HG02852 (cell line): Measurements from ENCODE around the gene CRTC3.
"Not testable (repeated sequence)": the region's sequence is repeated elsewhere in the genome, so short reads cannot be mapped to it uniquely, and the experiment has no call there.

Experiments used
- ATAC-seq: cut with Tn5 transposase; IDR thresholded peaks from one replicate; pipeline ENCODE4 v1.9.1; 2021; ENCODE audit warnings: mild to moderate bottlenecking, moderate library complexity; ENCODE audit not compliant: unreplicated experiment

CRTC3 gene

GRCh38 chr15:90667073-90667754 is 137.5 kb downstream of the CRTC3 start:
- ATAC-seq: no peak

- ATAC-seq: not testable (repeated sequence)
Measured at GRCh38 chr15:90667755-90668345, 138.1 kb downstream of the CRTC3 start.

GRCh38 chr15:90670631-90671030 is 140.9 kb downstream of the CRTC3 start:
- not testable (repeated sequence) for ATAC-seq

GRCh38 chr15:90671216-90671615 is 141.5 kb downstream of the CRTC3 start:
- no peak for ATAC-seq

GRCh38 chr15:90673357-90673756 is 143.6 kb downstream of the CRTC3 start:
- not testable (repeated sequence) for ATAC-seq

GRCh38 chr15:90674476-90674875 is 144.8 kb downstream of the CRTC3 start:
- no peak for ATAC-seq

GRCh38 chr15:90675464-90675863 is 145.7 kb downstream of the CRTC3 start:
- ATAC-seq: no peak

- no peak for ATAC-seq
Measured at GRCh38 chr15:90677807-90678790, 148.4 kb downstream of the CRTC3 start.

- ATAC-seq: no peak
Measured at GRCh38 chr15:90679959-90680358, 150.2 kb downstream of the CRTC3 start.

- ATAC-seq: no peak
Measured at GRCh38 chr15:90680371-90680935, 150.7 kb downstream of the CRTC3 start.

GRCh38 chr15:90681056-90681455 is 151.3 kb downstream of the CRTC3 start:
- no peak for ATAC-seq

- no peak for ATAC-seq
Measured at GRCh38 chr15:90681480-90681879, 151.8 kb downstream of the CRTC3 start.

GRCh38 chr15:90683371-90683770 is 153.6 kb downstream of the CRTC3 start:
- ATAC-seq: no peak

- no peak for ATAC-seq
Measured at GRCh38 chr15:90683876-90684275, 154.2 kb downstream of the CRTC3 start.

GRCh38 chr15:90684281-90684680 is 154.6 kb downstream of the CRTC3 start:
- ATAC-seq: no peak

GRCh38 chr15:90685591-90686434 is 156.1 kb downstream of the CRTC3 start:
- ATAC-seq: peak; percentile 27

- peak; percentile 81 for ATAC-seq
Measured at GRCh38 chr15:90686435-90687218, 156.9 kb downstream of the CRTC3 start.

GRCh38 chr15:90689326-90689961 is 159.7 kb downstream of the CRTC3 start:
- not testable (repeated sequence) for ATAC-seq

GRCh38 chr15:90690585-90690984 is 160.9 kb downstream of the CRTC3 start:
- no peak for ATAC-seq
